GM12864 (cell line): ENCODE data around the gene ZNF485.

Experiments
- DNase-seq: peaks from one replicate; pipeline ENCODE4 v3.0.0-alpha.2; 2011; ENCODE audit warnings: low read depth
- H3K4me3 ChIP-seq: 2 replicates; pipeline ENCODE4 v1.5.1; 2011; ENCODE audit warnings: mild to moderate bottlenecking, low read depth, low read length, control low read depth
- TF ChIP-seq, protein P1 (sequence below): IDR thresholded peaks from 2 replicates; pipeline ENCODE4 v1.5.1; 2011; ENCODE audit warnings: low read depth, mild to moderate bottlenecking, moderate library complexity, low read length, control low read depth, inconsistent platforms; ENCODE audit errors: missing control alignments

The ZNF485 gene

DNA sequence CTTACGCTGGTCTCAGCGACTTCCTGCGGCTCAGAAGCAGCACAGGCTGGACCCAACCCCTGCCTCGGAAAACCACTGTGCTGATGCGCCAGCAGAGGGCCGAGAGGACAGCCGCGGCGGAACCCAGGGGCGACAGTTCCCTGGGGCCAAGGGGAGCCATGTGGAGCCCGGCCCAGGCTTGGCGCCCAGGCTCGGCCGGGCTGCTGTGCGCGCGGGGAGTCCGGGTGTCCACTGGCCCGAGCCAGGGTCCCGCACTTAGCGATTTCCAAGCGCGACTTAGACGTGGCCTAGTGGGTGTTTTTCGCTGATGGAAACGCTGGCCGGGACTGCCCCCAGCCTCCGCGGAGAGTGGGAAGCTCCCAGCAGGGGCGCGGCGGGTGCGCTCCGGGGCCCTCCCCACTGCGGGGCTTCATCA is 61.1 kb downstream of the ZNF485 start:
- TF ChIP-seq, protein P1, sequence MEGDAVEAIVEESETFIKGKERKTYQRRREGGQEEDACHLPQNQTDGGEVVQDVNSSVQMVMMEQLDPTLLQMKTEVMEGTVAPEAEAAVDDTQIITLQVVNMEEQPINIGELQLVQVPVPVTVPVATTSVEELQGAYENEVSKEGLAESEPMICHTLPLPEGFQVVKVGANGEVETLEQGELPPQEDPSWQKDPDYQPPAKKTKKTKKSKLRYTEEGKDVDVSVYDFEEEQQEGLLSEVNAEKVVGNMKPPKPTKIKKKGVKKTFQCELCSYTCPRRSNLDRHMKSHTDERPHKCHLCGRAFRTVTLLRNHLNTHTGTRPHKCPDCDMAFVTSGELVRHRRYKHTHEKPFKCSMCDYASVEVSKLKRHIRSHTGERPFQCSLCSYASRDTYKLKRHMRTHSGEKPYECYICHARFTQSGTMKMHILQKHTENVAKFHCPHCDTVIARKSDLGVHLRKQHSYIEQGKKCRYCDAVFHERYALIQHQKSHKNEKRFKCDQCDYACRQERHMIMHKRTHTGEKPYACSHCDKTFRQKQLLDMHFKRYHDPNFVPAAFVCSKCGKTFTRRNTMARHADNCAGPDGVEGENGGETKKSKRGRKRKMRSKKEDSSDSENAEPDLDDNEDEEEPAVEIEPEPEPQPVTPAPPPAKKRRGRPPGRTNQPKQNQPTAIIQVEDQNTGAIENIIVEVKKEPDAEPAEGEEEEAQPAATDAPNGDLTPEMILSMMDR = peak; percentile 24
- no peak overlapping the region for H3K4me3 ChIP-seq
- no peak for DNase-seq
